ENCODE results near the gene ALDH3A1. TPM values are rescaled to one million over a fixed set of nuclear protein-coding genes. Genes with fewer than 3 reads are reported as not detected.

Gene ALDH3A1
- total and polyA plus RNA-seq, 2 donors (not counting 3 experiments of a cell fraction or from before 2014, with no cell fraction given): 0.11 to 1.2 TPM

GRCh38 chr17:19716108-19717030, 31.7 kb downstream of the ALDH3A1 start, which contains the start of gene SLC47A2:
SLC47A2 (minus strand) TSS chr17:19716584; CDS start chr17:19716555, 29 bp downstream.
- Histone ChIP-seq H3K4me2 (ENCODE audit: insufficient read depth, low read length) (no peak within 1 kb of the TSS), H3K9ac (replicated peaks; ENCODE audit: extremely low read depth, insufficient read depth, low read length) (no peak within 1 kb of the TSS), H3K4me1 (ENCODE audit: control insufficient read depth, extremely low read depth, insufficient read depth, low read length) (no peaks in the 10 kb centered on the region), H2AFZ (ENCODE audit: low read depth, low read length) (no peak within 1 kb of the TSS), H3K9me1 (replicated peaks; ENCODE audit: control insufficient read depth, extremely low read depth, insufficient read depth, low read length) (no peaks in the 10 kb centered on the region), H3K9me3 (replicated peaks; ENCODE audit: control insufficient read depth, insufficient read depth, low read length) (no peaks in the 10 kb centered on the region), H3K27ac (ENCODE audit: insufficient read depth, low read depth, low read length) (no peak within 1 kb of the TSS), H3K79me2 (ENCODE audit: control insufficient read depth, insufficient read depth, low read length) (no peaks in the 10 kb centered on the region), H3K27me3 (ENCODE audit: control insufficient read depth in 2 of 2, insufficient read depth in 2 of 2, low read length in 2 of 2) (no peaks in the 10 kb centered on the region), H3K36me3 (ENCODE audit: control insufficient read depth in 2 of 2, extremely low read depth in 1 of 2, insufficient read depth in 2 of 2, low read length in 2 of 2) (no peaks in the 10 kb centered on the region), H3K4me3 (replicated peaks in 1 of 3; ENCODE audit: insufficient read depth in 1 of 3, low read depth in 1 of 3, low read length in 3 of 3) (no peak within 1 kb of the TSS), H4K20me1 (replicated peaks; ENCODE audit: control insufficient read depth, extremely low read depth, insufficient read depth, low read length) (no peaks in the 10 kb centered on the region)
- POLR2A ChIA-PET: no interaction called here
- BruUV-seq (replicated peaks): no TSS peak
- dilution Hi-C loops (cut with MboI; ENCODE audit: extremely low pct_ligation_motif_present, low sequenced_read_pairs): no loop called here
- no peak for DNase-seq (ENCODE audit: low read depth, low spot score)
- CTCF ChIA-PET: interaction anchor here (1.6 kb wide), 1 partner anchor 46 kb away, joined by 4 read pairs; no protein-coding TSS in a partner anchor
- TF ChIP-seq EZH2 (IDR thresholded peaks at IDR 0.05; ENCODE audit: borderline replicate concordance, low read depth, low read length, severe bottlenecking): no peak
- no peak for TF ChIP-seq MAX (IDR thresholded peaks at IDR 0.05; ENCODE audit: insufficient read depth, insufficient read length)
- TF ChIP-seq CTCF (IDR thresholded peaks at IDR 0.05; ENCODE audit: extremely low read depth in 1 of 2, insufficient read depth in 1 of 2, low read depth in 1 of 2, low read length in 2 of 2): no peak
- no peak for TF ChIP-seq GATA2 (IDR thresholded peaks at IDR 0.05; ENCODE audit: insufficient read depth, insufficient read length, low read depth, low read length)
- no peak for TF ChIP-seq FOS (IDR thresholded peaks at IDR 0.05; ENCODE audit: borderline replicate concordance, insufficient read depth, low read length)
- TF ChIP-seq POLR2A (IDR thresholded peaks at IDR 0.05; ENCODE audit: low read depth, low read length): no peak
- no peak for TF ChIP-seq JUN (IDR thresholded peaks at IDR 0.05; ENCODE audit: borderline replicate concordance, insufficient read depth, insufficient read length, low read depth)
- no peak for TF ChIP-seq MYC (IDR thresholded peaks at IDR 0.05; ENCODE audit: low read depth, low read length)
- TF ChIP-seq POLR2AphosphoS5 (IDR thresholded peaks at IDR 0.05; ENCODE audit: insufficient read depth, low read depth, low read length): no peak
- no peak for FAIRE-seq
- intact Hi-C loops (cut with micrococcal nuclease): no loop called here

Measured in endothelial cell of umbilical vein (primary cell).